Gastroesophageal sphincter (tissue), 4 donors: ENCODE data around the gene PLCB1. TPM values are rescaled to one million over a fixed set of nuclear protein-coding genes. Genes with fewer than 3 reads are reported as not detected.
A peak's percentile ranks its signal among the peaks of the same experiment; 100 is the strongest.

Experiments
- ATAC-seq: fragments of 150-250 bp; one replicate; pipeline ENCODE4 v1.9.1; 2016; ENCODE audit warnings: mild to moderate bottlenecking, moderate library complexity
- H3K27ac ChIP-seq, 4 donors: fragments of 200-600 bp; sonication (generic) in 3 of 4; 1 replicate in 3 of 4; 2 replicates in 1 of 4; pipeline ENCODE4 v1.5.1; 2016 to 2019
- H3K27me3 ChIP-seq: fragments of 200-600 bp; sonication (generic); one replicate; pipeline ENCODE4 v1.5.1; 2019
- H3K36me3 ChIP-seq, 2 donors: fragments of 200-600 bp; sonication (generic); one replicate each; pipeline ENCODE4 v1.5.1; 2019; ENCODE audit warnings: control low read depth in 1 of 2
- H3K4me1 ChIP-seq, 3 donors: fragments of 200-600 bp; sonication (generic); 1 replicate in 2 of 3; 2 replicates in 1 of 3; pipeline ENCODE4 v1.5.1; 2016 to 2019; ENCODE audit warnings: control low read depth in 2 of 3
- H3K4me3 ChIP-seq, 2 donors: fragments of 200-600 bp; sonication (generic); one replicate each; pipeline ENCODE4 v1.5.1; 2019; ENCODE audit warnings: mild to moderate bottlenecking in 1 of 2, moderate library complexity in 1 of 2
- H3K9me3 ChIP-seq, 3 donors: fragments of 200-600 bp; sonication (generic); one replicate each; pipeline ENCODE4 v1.5.1; 2017 to 2019; ENCODE audit warnings: control low read depth in 2 of 3
- EP300 ChIP-seq: sonication (generic); formaldehyde crosslinking; IDR thresholded peaks from one replicate; pipeline ENCODE4 v1.6.1; 2017; ENCODE audit warnings: antibody characterized with exemption, mild to moderate bottlenecking
- POLR2A ChIP-seq, 2 donors: fragments of 450-650 bp; IDR thresholded peaks; one replicate each; pipeline ENCODE4 v1.6.1; 2017; ENCODE audit warnings: antibody characterized with exemption in 2 of 2, mild to moderate bottlenecking in 2 of 2, moderate library complexity in 1 of 2
- POLR2AphosphoS5 ChIP-seq: sonication (generic); formaldehyde crosslinking; IDR thresholded peaks from one replicate; pipeline ENCODE4 v1.6.1; 2017; ENCODE audit warnings: antibody characterized with exemption
- WGBS, 2 donors: methylation state at CpG; one replicate each; pipeline ENCODE4 v1.1.5; 2018; ENCODE audit warnings: low coverage in 1 of 2; 5-methylcytosine and 5-hydroxymethylcytosine counted together
- total RNA-seq, 4 donors: library from RNA; depleted of rRNA; stranded (reverse); fragments of >200 nt; gene quantifications; one replicate each; pipeline ENCODE4 v1.1.0, GENCODE V29; 2016
- TF ChIP-seq, protein P1 (sequence below), 4 experiments: fragments of 200-600 bp in 2 of 4; fragments of 450-650 bp in 2 of 4; sonication (generic) in 1 of 4; IDR thresholded peaks; one replicate each; pipeline ENCODE4 v1.5.1; 2017 to 2019; ENCODE audit warnings: antibody characterized with exemption in 4 of 4, mild to moderate bottlenecking in 2 of 4, moderate library complexity in 2 of 4

The PLCB1 gene
- total RNA-seq, 4 donors from 2014 or later = 60.8 to 104 (median 69.0) TPM

GRCh38 chr20:8527998-8528723, 396.1 kb downstream of the PLCB1 start:
- Histone ChIP-seq H3K36me3 (no peaks in the 10 kb centered on the region), H3K4me3 (no peak overlapping the region), H3K27ac (no peak overlapping the region), H3K9me3 (no peaks in the 10 kb centered on the region), H3K27me3 (no peaks in the 10 kb centered on the region), H3K4me1 (peaks cover 0 to 20% (median 0%) of the 10 kb centered on the region in 3 donors)
- WGBS, 2 donors = 55 to 60% methylated on average over 4 of the region's 4 CpGs
- TF ChIP-seq EP300 (no peak), POLR2A (IDR thresholded peaks at IDR 0.05) (no peak), POLR2AphosphoS5 (no peak)
- TF ChIP-seq, protein P1, sequence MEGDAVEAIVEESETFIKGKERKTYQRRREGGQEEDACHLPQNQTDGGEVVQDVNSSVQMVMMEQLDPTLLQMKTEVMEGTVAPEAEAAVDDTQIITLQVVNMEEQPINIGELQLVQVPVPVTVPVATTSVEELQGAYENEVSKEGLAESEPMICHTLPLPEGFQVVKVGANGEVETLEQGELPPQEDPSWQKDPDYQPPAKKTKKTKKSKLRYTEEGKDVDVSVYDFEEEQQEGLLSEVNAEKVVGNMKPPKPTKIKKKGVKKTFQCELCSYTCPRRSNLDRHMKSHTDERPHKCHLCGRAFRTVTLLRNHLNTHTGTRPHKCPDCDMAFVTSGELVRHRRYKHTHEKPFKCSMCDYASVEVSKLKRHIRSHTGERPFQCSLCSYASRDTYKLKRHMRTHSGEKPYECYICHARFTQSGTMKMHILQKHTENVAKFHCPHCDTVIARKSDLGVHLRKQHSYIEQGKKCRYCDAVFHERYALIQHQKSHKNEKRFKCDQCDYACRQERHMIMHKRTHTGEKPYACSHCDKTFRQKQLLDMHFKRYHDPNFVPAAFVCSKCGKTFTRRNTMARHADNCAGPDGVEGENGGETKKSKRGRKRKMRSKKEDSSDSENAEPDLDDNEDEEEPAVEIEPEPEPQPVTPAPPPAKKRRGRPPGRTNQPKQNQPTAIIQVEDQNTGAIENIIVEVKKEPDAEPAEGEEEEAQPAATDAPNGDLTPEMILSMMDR (IDR thresholded peaks at IDR 0.05) = no peak
- ATAC-seq = no peak

DNA sequence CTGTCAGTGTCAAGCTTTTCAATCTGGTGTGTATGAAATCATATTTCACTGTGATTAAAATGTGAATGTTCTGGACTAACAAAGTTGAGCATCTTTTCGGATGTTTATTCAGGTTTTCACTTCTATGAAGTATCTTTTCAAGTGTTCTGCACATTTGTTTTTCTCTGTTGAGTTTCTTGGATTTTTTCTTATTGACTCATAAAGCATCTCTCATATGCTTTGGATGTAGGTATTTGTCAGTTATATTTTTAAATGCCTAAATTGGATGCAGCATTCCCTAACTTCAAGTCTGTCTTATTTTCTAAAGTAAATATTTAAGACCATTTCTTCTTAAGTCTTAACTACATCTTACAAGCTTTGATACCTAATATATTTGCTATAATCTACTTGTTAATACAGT, 398.0 kb downstream of the PLCB1 start:
- no peaks in the 10 kb centered on the region for H3K36me3 ChIP-seq
- ATAC-seq = no peak
- H3K9me3 ChIP-seq = no peaks in the 10 kb centered on the region
- H3K27me3 ChIP-seq = no peaks in the 10 kb centered on the region
- TF ChIP-seq POLR2A (IDR thresholded peaks at IDR 0.05) = no peak
- TF ChIP-seq EP300 = no peak
- TF ChIP-seq, protein P1 (IDR thresholded peaks at IDR 0.05) = no peak
- no peak for TF ChIP-seq POLR2AphosphoS5
- no peak overlapping the region for H3K27ac ChIP-seq
- 83 to 100% methylated on average over 1 of the region's 1 CpG for WGBS, 2 donors
- H3K4me3 ChIP-seq = no peak overlapping the region
- H3K4me1 ChIP-seq = peaks cover 0 to 15% (median 0%) of the 10 kb centered on the region in 3 donors

GRCh38 chr20:8532169-8532568, 400.1 kb downstream of the PLCB1 start:
- no peak for ATAC-seq
- Histone ChIP-seq H3K9me3 (no peaks in the 10 kb centered on the region), H3K4me3 (no peak overlapping the region), H3K27ac (no peak overlapping the region), H3K36me3 (no peaks in the 10 kb centered on the region), H3K27me3 (no peaks in the 10 kb centered on the region), H3K4me1 (peaks cover 0 to 14% (median 0%) of the 10 kb centered on the region in 3 donors)
- TF ChIP-seq POLR2AphosphoS5 = no peak
- TF ChIP-seq POLR2A (IDR thresholded peaks at IDR 0.05) = no peak
- TF ChIP-seq, protein P1 (IDR thresholded peaks at IDR 0.05) = no peak
- TF ChIP-seq EP300 = no peak
- 82 to 96% methylated on average over 3 of the region's 3 CpGs for WGBS, 2 donors

- Histone ChIP-seq H3K4me3 (no peak overlapping the region), H3K27me3 (no peaks in the 10 kb centered on the region), H3K9me3 (no peaks in the 10 kb centered on the region), H3K36me3 (no peaks in the 10 kb centered on the region), H3K27ac (no peak overlapping the region), H3K4me1 (peaks cover 0 to 5% (median 0%) of the 10 kb centered on the region in 3 donors)
- 80 to 84% methylated on average over 5 of the region's 5 CpGs for WGBS, 2 donors
- no peak for TF ChIP-seq POLR2AphosphoS5
- no peak for ATAC-seq
These were observed 402.5 kb downstream of the PLCB1 start for GRCh38 chr20:8534368-8535160.

GRCh38 chr20:8535403-8536261, 403.6 kb downstream of the PLCB1 start:
- Histone ChIP-seq H3K27ac (no peak overlapping the region), H3K9me3 (no peaks in the 10 kb centered on the region), H3K36me3 (no peaks in the 10 kb centered on the region), H3K4me1 (peaks cover 0 to 5% (median 0%) of the 10 kb centered on the region in 3 donors), H3K27me3 (no peaks in the 10 kb centered on the region), H3K4me3 (no peak overlapping the region)
- 91 to 100% methylated on average over 3 of the region's 3 CpGs for WGBS, 2 donors
- ATAC-seq = no peak
- TF ChIP-seq, protein P1 (IDR thresholded peaks at IDR 0.05) = peak in 2 of 4 experiments; percentile 8 to 31
- no peak for TF ChIP-seq EP300
- no peak for TF ChIP-seq POLR2A (IDR thresholded peaks at IDR 0.05)
- no peak for TF ChIP-seq POLR2AphosphoS5
